ENCODE data around the gene TMBIM1.

TMBIM1 gene

DNA sequence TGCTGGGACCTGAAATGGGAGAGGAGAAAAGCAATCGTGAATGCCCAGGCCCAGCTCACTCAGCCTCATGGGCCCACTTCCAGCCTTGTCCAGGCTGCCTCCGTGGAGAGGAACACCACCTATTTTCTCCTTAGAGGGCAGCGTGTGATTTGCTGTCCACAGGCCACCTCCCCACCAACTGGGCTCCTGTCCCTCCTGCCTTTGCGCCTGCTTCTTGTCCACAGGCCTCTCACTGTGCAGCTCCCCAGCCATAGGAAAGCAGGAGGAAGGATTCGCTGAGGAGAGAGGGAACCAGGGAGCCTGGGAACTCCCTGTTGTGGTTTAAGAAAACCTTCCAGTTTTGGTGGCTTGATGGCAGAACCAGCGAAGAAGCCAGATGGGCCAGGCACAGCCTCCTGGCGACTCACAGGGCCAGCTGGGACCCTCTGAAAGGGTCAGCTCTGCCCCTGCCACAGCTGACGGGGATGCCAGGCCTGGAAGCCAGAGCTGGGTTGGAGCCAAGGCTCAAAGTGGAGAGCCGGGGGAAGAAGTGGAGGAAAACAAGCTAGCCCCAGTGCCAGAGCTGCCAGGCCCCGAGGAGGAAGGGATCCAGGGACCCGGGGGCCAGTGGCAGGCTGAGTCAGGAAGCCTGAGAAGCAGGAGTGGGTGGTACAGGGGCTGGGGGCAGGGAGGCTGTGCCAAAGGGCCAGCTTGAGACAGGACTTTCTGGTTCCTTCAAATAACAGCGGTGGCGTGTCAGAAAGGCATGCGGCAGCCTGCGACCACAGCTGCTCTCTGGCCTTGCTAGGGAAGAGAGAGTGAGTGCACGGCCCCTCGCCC, 9.9 kb downstream of the TMBIM1 start:
- H3K4me1 ChIP-seq (ENCODE audit: control insufficient read depth, insufficient read depth, low read length): no peaks in the 10 kb centered on the region
- H3K9me3 ChIP-seq (ENCODE audit: control insufficient read depth, insufficient read depth, low read depth, low read length): no peaks in the 10 kb centered on the region
- peaks cover 0 to 43% of the 10 kb centered on the region in 2 experiments; a peak in 2 of 3 replicates for H3K36me3 ChIP-seq (ENCODE audit: control insufficient read depth in 2 of 2, insufficient read depth in 1 of 2, low read length in 2 of 2)
- ChIA-PET POLR2A (no interaction called here), CTCF (interaction anchor here (1.2 kb wide), 1 partner anchor 9 kb away, joined by 4 read pairs; no protein-coding TSS in a partner anchor)
- H3K27ac ChIP-seq (ENCODE audit: extremely low read depth, low read depth, low read length): no peak overlapping the region
- TF ChIP-seq ZIC2 (tag by site-specific recombination; IDR thresholded peaks at IDR 0.05) (peak; percentile 42), ZFHX2 (tag by site-specific recombination; conservative IDR thresholded peaks at IDR 0.05) (0 out of 2 replicates have a peak, but pooled peaks have one; percentile 16), EGR2 (tag by site-specific recombination; IDR thresholded peaks at IDR 0.05; ENCODE audit: low read depth) (peak; percentile 47)
- TF ChIP-seq, protein P1, sequence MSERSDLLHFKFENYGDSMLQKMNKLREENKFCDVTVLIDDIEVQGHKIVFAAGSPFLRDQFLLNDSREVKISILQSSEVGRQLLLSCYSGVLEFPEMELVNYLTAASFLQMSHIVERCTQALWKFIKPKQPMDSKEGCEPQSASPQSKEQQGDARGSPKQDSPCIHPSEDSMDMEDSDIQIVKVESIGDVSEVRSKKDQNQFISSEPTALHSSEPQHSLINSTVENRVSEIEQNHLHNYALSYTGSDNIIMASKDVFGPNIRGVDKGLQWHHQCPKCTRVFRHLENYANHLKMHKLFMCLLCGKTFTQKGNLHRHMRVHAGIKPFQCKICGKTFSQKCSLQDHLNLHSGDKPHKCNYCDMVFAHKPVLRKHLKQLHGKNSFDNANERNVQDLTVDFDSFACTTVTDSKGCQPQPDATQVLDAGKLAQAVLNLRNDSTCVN (tag by site-specific recombination; optimal IDR thresholded peaks at IDR 0.05): no peak
- H3K4me3 ChIP-seq (ENCODE audit: low read depth, low read length): no peak overlapping the region

DNA sequence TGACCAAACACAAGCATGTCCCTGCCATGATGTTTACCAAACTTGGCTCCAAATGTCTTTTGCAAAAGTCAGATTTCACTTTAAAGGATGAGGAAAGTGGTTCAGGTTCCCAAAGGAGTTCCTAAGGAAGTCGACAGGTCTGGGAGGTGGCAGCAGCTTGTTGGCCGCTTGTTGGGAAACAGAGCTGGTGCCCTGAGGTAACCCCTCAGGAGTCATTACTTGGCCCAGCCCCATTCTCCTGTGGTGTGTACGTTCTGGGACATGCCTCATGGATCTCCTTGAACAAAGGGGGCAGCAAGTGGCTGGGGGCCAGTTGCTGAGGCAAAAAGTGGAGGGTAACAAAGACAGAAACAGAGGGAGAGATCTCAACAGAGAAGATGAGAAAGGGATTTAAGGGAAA, 10.9 kb downstream of the TMBIM1 start:
- POLR2A ChIA-PET: no interaction called here
- Histone ChIP-seq H3K4me1 (ENCODE audit: control insufficient read depth, insufficient read depth, low read length) (no peaks in the 10 kb centered on the region), H3K36me3 (ENCODE audit: control insufficient read depth in 2 of 2, insufficient read depth in 1 of 2, low read length in 2 of 2) (peaks cover 0 to 52% of the 10 kb centered on the region in 2 experiments; a peak in 2 of 3 replicates), H3K9me3 (ENCODE audit: control insufficient read depth, insufficient read depth, low read depth, low read length) (no peaks in the 10 kb centered on the region), H3K27ac (ENCODE audit: extremely low read depth, low read depth, low read length) (no peak overlapping the region), H3K4me3 (ENCODE audit: low read depth, low read length) (no peak overlapping the region)
- CTCF ChIA-PET: no interaction called here
- TF ChIP-seq, protein P2, sequence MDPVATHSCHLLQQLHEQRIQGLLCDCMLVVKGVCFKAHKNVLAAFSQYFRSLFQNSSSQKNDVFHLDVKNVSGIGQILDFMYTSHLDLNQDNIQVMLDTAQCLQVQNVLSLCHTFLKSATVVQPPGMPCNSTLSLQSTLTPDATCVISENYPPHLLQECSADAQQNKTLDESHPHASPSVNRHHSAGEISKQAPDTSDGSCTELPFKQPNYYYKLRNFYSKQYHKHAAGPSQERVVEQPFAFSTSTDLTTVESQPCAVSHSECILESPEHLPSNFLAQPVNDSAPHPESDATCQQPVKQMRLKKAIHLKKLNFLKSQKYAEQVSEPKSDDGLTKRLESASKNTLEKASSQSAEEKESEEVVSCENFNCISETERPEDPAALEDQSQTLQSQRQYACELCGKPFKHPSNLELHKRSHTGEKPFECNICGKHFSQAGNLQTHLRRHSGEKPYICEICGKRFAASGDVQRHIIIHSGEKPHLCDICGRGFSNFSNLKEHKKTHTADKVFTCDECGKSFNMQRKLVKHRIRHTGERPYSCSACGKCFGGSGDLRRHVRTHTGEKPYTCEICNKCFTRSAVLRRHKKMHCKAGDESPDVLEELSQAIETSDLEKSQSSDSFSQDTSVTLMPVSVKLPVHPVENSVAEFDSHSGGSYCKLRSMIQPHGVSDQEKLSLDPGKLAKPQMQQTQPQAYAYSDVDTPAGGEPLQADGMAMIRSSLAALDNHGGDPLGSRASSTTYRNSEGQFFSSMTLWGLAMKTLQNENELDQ (tag by site-specific recombination; IDR thresholded peaks at IDR 0.05; ENCODE audit: low read depth): no peak

DNA sequence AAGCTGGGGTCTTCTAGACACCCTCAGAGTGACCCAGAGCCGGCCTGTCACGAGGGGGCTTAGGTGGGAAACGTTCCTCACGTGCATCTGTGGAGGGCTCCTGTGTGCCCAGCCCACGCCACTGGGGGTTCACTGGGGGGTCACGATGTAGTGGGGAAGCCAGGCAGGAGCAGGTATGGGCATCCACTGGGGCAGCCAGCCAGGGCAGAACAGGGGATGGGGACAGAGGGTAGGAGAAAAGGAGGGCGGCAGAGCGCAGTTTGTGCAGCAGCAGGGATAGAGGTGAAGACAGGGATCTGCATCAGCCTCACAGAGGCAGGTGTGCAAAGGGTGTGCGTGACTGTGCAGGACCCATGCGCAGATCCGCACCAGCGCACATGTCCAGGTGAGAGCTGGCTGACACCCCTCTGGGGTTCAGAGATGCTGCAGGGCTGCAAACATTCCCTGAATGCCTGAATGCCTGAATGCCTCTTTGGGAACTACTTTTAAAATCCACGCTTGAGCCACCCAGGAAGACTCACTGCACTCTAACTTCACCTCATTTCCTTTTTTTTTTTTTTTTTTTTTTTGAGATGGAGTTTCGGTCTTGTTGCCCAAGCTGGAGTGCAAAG, 11.9 kb downstream of the TMBIM1 start:
- H3K4me3 ChIP-seq (ENCODE audit: low read depth, low read length): no peak overlapping the region
- POLR2A ChIA-PET: no interaction called here
- H3K4me1 ChIP-seq (ENCODE audit: control insufficient read depth, insufficient read depth, low read length): no peaks in the 10 kb centered on the region
- no peak overlapping the region for H3K27ac ChIP-seq (ENCODE audit: extremely low read depth, low read depth, low read length)
- CTCF ChIA-PET: interaction anchor here (1.3 kb wide), 1 partner anchor 10 kb away, joined by 3 read pairs; the partner anchor contains the start of genes AAMP and PNKD
- TF ChIP-seq ZSCAN23 (tag by site-specific recombination; IDR thresholded peaks at IDR 0.05): no peak
- TF ChIP-seq BCL11A (tag by site-specific recombination; IDR thresholded peaks at IDR 0.05; ENCODE audit: low read depth): no peak
- TF ChIP-seq ZNF677 (tag by site-specific recombination; IDR thresholded peaks at IDR 0.05): no peak
- TF ChIP-seq ZNF23 (tag by site-specific recombination; IDR thresholded peaks at IDR 0.05; ENCODE audit: borderline replicate concordance): no peak
- H3K36me3 ChIP-seq (ENCODE audit: control insufficient read depth in 2 of 2, insufficient read depth in 1 of 2, low read length in 2 of 2): peaks cover 0 to 63% of the 10 kb centered on the region in 2 experiments; a peak in 2 of 3 replicates
- H3K9me3 ChIP-seq (ENCODE audit: control insufficient read depth, insufficient read depth, low read depth, low read length): no peaks in the 10 kb centered on the region

DNA sequence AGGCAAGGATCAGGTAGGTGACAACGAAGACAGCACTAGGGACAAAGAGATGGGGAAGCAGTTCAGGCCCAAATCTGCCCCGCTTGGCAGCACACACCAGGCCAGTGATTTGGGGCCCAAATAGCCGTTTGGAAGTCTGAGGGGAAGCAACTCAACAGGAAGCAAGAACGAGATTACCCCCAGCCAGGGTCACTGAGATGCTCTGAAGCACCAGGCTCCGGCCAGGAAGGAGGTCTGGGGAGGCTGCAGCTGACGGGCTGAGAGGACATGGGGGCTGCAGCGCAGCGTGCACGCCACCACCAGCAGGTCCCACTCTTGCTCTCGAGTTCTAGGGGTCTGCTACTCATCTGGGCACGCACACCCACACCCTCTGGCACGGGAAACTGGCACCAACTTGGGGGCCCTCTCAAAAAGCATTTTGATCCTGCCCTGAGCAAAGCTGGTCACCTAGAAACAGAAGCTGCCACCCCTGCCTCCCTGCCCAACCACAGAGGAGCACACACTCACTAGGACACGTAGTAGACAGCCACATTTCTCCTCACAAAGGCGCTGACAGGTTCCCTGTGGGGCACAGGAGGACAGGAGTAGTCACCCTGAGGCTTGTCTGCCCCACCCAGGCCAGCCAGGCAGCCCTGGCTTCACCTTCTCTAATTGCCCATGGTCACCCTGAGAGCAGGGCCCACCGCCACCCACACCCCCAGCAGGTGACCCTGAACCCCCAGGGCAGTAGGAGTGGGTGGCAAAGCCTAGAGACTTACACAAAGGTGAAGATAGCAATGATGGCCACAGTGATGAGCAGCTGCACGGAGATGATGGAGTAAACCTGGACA, 13.6 kb downstream of the TMBIM1 start:
- H3K4me3 ChIP-seq (ENCODE audit: low read depth, low read length): no peak overlapping the region
- H3K4me1 ChIP-seq (ENCODE audit: control insufficient read depth, insufficient read depth, low read length): no peaks in the 10 kb centered on the region
- TF ChIP-seq ZIC2 (tag by site-specific recombination; IDR thresholded peaks at IDR 0.05) (peak; percentile 52; the same call in 1 of the 2 replicates), SP7 (tag by site-specific recombination; IDR thresholded peaks at IDR 0.05) (no peak)
- H3K27ac ChIP-seq (ENCODE audit: extremely low read depth, low read depth, low read length): no peak overlapping the region
- H3K9me3 ChIP-seq (ENCODE audit: control insufficient read depth, insufficient read depth, low read depth, low read length): no peaks in the 10 kb centered on the region
- CTCF ChIA-PET: interaction anchor here (0.7 to 1.3 kb wide), 2 partner anchors 9 to 12 kb away, joined by 3 read pairs; partner anchors contain the start of genes AAMP and PNKD
- peaks cover 1 to 79% of the 10 kb centered on the region in 2 experiments; a peak in 2 of 3 replicates for H3K36me3 ChIP-seq (ENCODE audit: control insufficient read depth in 2 of 2, insufficient read depth in 1 of 2, low read length in 2 of 2)
- POLR2A ChIA-PET: interaction anchor here (0.5 to 1.0 kb wide), 2 partner anchors 8 to 58 kb away, joined by 3 read pairs; no protein-coding TSS in a partner anchor
